Cardiac muscle cell (in vitro differentiated cells and primary cell): Measurements from ENCODE around the gene PBX1. TPM values are rescaled to one million over a fixed set of nuclear protein-coding genes. Genes with fewer than 3 reads are reported as not detected.
A peak's percentile ranks its signal among the peaks of the same experiment; 100 is the strongest.

Source experiments
- DNase-seq, 2 donors: peaks; one replicate each; pipeline versions ENCODE4 v3.0.0 to v3.0.0-alpha.2; 2010 to 2017; ENCODE audit warnings: low read depth in 1 of 2, low spot score in 1 of 2
- H3K27ac ChIP-seq: fragments of 200-600 bp; sonication (generic); 2 replicates; pipeline ENCODE4 v1.5.1; 2016
- H3K27me3 ChIP-seq: fragments of 200-600 bp; sonication (generic); 2 replicates; pipeline ENCODE4 v1.6.0; 2016; ENCODE audit warnings: control low read depth
- H3K36me3 ChIP-seq: fragments of 200-600 bp; sonication (generic); 2 replicates; pipeline ENCODE4 v1.5.1; 2016; ENCODE audit warnings: control low read depth
- H3K4me1 ChIP-seq: fragments of 200-600 bp; sonication (generic); 2 replicates; pipeline ENCODE4 v1.8.1; 2017; ENCODE audit warnings: low read depth, mild to moderate bottlenecking, mixed run types
- H3K4me3 ChIP-seq: fragments of 200-600 bp; sonication (generic); 2 replicates; pipeline ENCODE4 v1.5.1; 2016; ENCODE audit warnings: mild to moderate bottlenecking
- H3K9me3 ChIP-seq: fragments of 200-600 bp; sonication (generic); 2 replicates; pipeline ENCODE4 v1.5.1; 2017; ENCODE audit warnings: low read depth, mild to moderate bottlenecking, control low read depth
- CTCF ChIP-seq: IDR thresholded peaks from 2 replicates; pipeline ENCODE4 v1.5.1; 2012; ENCODE audit warnings: low read depth, mild to moderate bottlenecking, low read length
- polyA plus RNA-seq: library from polyadenylated mRNA; unstranded; fragments of >200 nt; fragmentation: Nextera tagmentation; extraction: Ambion mirVana; gene quantifications from 2 replicates; pipeline ENCODE4 v1.2.1, GENCODE V29; 2016
- total RNA-seq: library from RNA; depleted of rRNA; stranded (reverse); fragments of >200 nt; gene quantifications from 2 replicates; pipeline ENCODE4 v1.2.3, GENCODE V29; 2016

The PBX1 gene
- total and polyA plus RNA-seq, 2 experiments from 2014 or later = 43.5 to 182 TPM

GRCh38 chr1:164707868-164708331 is 148.9 kb downstream of the PBX1 start:
- Histone ChIP-seq H3K27me3 (no peaks in the 10 kb centered on the region), H3K4me3 (no peak overlapping the region), H3K4me1 (peaks cover 95% of the 10 kb centered on the region), H3K36me3 (no peaks in the 10 kb centered on the region), H3K9me3 (no peaks in the 10 kb centered on the region), H3K27ac (peak overlapping the region; percentile 89)
- peak in 1 of 2 donors; percentile 58 for DNase-seq
- TF ChIP-seq CTCF = no peak

DNA sequence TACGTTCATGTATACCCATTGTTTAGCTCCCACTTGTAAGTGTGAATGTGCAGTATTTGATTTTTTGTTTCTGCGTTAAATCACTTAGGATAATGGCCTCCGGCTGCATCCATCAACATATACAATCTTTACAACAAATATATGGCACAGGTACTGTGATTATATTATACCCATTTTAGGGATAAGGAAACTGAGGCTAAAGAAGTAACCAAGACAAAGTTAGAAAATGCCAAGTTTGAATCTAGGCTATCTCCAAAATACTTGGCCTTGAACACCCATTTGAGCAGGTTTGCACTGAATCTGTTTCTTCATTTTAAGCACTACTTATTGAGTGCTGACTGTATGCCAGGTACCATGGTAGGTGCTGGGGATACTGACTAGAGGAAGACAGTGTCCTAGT is 149.6 kb downstream of the PBX1 start:
- H3K4me3 ChIP-seq = no peak overlapping the region
- H3K27ac ChIP-seq = peak overlapping the region; percentile 89
- no peaks in the 10 kb centered on the region for H3K27me3 ChIP-seq
- TF ChIP-seq CTCF = no peak
- DNase-seq = no peak
- no peaks in the 10 kb centered on the region for H3K36me3 ChIP-seq
- H3K9me3 ChIP-seq = no peaks in the 10 kb centered on the region
- H3K4me1 ChIP-seq = peaks cover 96% of the 10 kb centered on the region

DNA sequence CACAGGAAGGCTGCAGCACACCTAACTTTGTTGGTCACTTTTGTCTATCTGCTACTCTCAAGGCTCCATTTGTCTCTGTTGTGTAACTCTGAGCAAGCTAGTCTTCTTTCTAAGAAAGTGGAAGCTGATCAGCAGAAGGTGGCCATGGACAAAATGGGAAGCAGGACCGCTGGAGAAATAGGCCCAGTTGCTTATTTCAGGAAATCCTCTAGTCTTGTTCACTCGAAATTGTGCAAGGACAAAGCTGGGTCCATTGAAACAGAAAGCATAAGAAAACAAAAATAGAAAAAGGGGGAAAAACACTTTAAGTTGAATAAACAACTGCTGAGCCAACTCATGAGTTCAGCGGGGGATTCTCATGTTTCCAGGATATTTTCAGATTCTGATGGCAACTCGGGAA is 150.1 kb downstream of the PBX1 start:
- DNase-seq = no peak
- H3K27ac ChIP-seq = peak overlapping the region; percentile 89
- no peak for TF ChIP-seq CTCF
- H3K27me3 ChIP-seq = no peaks in the 10 kb centered on the region
- H3K4me3 ChIP-seq = no peak overlapping the region
- H3K4me1 ChIP-seq = peaks cover 96% of the 10 kb centered on the region
- H3K9me3 ChIP-seq = no peaks in the 10 kb centered on the region
- H3K36me3 ChIP-seq = no peaks in the 10 kb centered on the region

GRCh38 chr1:164709541-164710278 is 150.7 kb downstream of the PBX1 start:
- DNase-seq = no peak
- Histone ChIP-seq H3K27ac (peak overlapping the region; percentile 89), H3K36me3 (no peaks in the 10 kb centered on the region), H3K27me3 (no peaks in the 10 kb centered on the region), H3K4me3 (no peak overlapping the region), H3K9me3 (no peaks in the 10 kb centered on the region), H3K4me1 (peaks cover 96% of the 10 kb centered on the region)
- no peak for TF ChIP-seq CTCF

GRCh38 chr1:164712131-164713036 is 153.4 kb downstream of the PBX1 start:
- Histone ChIP-seq H3K36me3 (no peaks in the 10 kb centered on the region), H3K27me3 (no peaks in the 10 kb centered on the region), H3K9me3 (no peaks in the 10 kb centered on the region), H3K27ac (peak overlapping the region; percentile 91), H3K4me3 (no peak overlapping the region), H3K4me1 (peaks cover 76% of the 10 kb centered on the region)
- no peak for TF ChIP-seq CTCF
- peak; percentile 59 to 71 for DNase-seq
